GM18868 (cell line): Measurements from ENCODE around the gene ZNF853.

Experiments
- ATAC-seq: cut with Tn5 transposase; IDR thresholded peaks from one replicate; pipeline ENCODE4 v1.9.1; 2021; ENCODE audit warnings: mild to moderate bottlenecking, moderate library complexity; ENCODE audit not compliant: unreplicated experiment

The ZNF853 gene

GRCh38 chr7:6604458-6604857 is 11.0 kb upstream of the ZNF853 start:
- ATAC-seq: no peak

GRCh38 chr7:6606866-6607583 is 8.4 kb upstream of the ZNF853 start:
- no peak for ATAC-seq

GRCh38 chr7:6607651-6608051 is 7.8 kb upstream of the ZNF853 start:
- ATAC-seq: no peak

DNA sequence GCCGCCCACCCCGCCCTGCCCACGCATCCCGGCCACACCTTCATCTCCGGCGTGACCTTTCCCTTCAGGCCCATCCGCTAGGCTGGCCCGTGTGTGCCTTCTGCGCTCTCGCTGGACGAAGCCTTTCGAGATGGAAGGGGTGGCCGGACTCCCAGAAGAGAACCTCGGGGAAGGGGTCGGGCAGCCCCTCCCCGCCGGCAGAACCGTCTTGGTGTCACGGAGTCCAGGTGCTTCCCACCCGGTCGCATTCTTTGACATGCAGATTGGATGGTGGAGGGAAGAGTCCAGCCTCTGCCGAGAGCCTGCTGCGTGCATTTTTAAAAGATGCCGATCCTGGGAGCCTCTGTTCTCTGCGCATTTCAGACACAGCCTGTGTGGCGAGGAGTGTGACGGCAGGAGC is 7.3 kb upstream of the ZNF853 start:
- no peak for ATAC-seq

DNA sequence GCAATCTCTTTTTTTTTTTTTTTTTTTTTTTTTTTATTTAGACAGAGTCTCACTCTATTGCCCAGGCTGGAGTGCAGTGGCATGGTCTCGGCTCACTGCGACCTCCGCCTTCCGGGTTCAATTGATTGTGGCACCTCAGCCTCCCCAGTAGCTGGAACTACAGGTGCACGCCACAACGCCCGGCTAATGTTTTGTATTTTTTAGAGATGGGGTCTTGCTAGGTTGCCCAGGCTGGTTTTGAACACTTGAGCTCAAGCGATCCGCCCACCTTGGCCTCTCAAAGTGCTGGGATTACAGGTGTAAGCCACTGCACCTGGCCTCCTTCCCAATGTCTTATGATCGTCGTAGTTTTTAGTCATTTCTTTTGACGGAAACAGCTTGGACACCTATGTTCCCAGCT is 6.6 kb upstream of the ZNF853 start:
- ATAC-seq: no peak

GRCh38 chr7:6612819-6613218 is 2.6 kb upstream of the ZNF853 start:
- no peak for ATAC-seq

DNA sequence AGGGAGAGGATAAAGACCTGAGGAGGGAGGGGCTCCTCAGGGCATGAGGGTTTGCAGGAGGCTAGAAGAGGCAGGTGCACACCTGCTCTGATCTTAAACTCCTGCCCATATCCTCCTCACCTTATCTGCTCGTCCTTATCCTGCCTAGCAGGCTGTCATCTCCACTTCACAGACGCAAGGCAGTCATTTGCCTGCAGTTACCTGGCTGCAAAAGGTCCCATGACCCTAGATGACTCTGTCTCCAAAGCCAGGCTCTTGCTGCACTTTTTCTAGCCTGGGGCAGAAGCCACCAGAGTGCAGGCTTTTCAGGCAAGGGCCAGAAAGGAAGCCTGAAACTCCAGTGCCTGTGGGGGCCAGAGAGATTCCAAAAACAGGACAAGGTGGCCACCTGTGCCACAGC is 1.7 kb upstream of the ZNF853 start:
- ATAC-seq: no peak

GRCh38 chr7:6615723-6616555 is 529 bp downstream of the ZNF853 start:
- ATAC-seq: no peak

- ATAC-seq: no peak
Measured at GRCh38 chr7:6616854-6617643, 1.6 kb downstream of the ZNF853 start.

DNA sequence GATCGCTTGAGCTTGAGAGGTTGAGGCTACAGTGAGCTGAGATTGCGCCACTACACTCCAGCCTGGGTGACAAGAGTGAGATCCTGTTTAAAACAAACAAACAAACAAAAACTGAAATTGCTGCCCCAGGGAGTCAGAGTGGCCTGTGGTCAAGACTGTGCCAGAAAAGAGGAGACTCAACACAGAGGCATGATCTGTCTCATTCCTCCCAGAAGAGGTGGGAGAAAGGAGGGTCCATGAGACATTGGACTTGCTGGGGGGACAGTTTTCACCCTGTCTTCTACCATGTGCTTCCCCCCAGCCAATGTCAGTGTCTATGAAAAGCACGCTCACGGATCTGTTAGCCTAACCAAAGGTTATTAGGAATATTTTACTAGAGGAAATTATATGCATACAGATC is 3.2 kb downstream of the ZNF853 start:
- ATAC-seq: no peak

DNA sequence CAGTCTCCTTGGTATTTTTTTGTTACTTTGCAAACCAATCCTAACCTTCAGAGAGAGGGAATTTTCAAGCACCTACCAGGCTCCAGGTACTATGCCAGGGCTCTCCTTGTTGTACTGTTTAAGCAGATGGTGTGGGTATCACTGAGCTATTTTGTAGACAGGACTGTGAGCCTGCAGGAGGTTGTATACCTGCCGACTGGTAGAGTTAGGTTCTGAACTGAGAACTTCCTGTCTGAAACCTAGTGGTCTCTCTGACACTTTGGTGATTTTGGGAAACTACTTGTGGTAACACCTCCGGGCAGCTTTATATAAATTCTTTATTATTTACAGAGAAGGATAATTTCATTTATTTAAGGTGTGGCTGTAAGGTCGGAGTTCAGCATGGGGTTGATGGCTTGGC is 4.6 kb downstream of the ZNF853 start:
- ATAC-seq: no peak

- no peak for ATAC-seq
Measured at GRCh38 chr7:6621195-6622133, 6.1 kb downstream of the ZNF853 start.

GRCh38 chr7:6622134-6622710 is 6.8 kb downstream of the ZNF853 start:
- ATAC-seq: no peak

DNA sequence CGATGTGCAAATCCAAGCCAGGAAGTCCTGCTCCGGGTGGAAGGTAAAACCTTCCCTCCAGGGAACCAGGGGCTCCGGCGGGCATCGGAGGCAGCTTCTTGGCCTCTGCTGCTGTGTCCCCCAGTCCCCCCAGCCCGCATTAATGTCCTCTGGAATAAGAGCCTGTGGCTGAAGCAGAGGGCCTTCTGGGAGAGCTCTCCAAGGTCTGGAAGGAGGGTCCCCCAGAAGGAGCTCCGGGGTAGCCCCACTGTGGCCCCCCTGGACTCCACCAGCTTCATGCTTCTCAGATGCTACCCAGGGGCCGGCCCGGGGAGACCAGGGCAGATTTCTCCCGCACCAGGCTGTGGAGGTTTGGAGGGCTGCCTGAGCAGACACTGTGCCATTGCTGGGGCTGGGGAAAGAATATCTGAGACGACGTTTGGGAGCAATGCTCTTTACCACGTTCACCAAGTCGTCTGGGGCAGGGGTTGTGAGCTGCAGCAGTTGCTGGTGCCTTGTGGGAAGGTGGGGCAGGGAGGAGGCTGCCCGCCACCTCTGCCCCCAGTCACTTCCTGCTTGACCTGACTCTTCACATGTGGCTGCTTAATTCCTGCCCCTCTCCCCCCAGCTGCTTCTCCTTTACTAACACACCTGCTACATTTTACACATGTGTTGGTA is 8.3 kb downstream of the ZNF853 start:
- ATAC-seq: no peak

DNA sequence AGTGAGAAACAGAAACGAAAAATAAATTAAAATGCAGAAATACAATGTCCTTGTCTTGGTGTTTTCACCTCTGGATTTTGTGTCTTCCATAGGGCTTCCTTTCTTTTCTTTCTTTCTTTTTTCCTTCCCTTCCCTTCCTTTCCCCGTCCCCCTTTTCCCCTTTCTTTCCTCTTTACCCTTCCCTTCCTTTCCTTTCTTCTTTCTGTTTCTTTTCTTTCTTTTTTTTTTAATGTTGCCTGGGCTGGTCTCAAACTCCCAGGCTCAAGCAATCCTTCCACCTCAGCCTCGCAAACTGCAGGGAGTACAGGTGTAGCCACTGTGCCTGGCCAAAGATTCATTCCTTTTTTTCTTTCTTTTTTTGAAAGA is 8.8 kb downstream of the ZNF853 start:
- no peak for ATAC-seq

- ATAC-seq: no peak
Measured at GRCh38 chr7:6628045-6628444, 12.6 kb downstream of the ZNF853 start.

- no peak for ATAC-seq
Measured at GRCh38 chr7:6630007-6630849, 14.8 kb downstream of the ZNF853 start.

DNA sequence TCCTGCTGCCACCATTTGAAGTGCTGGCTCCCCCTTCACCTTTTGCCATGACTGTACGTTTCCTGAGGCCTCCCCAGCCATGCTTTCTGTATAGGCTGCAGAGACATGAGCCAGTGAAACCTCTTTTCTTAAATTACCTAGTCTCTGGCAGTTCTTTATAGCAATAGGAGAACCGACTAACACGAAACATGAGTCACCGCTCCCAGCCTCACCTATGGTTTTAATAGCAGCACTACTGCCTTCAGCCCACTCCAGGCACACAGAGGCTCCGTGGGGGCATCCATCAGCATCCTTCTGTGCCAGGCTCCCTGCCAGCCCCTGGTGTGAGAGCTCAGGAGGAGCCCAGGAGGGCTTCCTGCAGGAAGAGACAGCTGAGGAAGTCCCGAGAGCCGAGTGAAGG is 16.2 kb downstream of the ZNF853 start:
- ATAC-seq: no peak

DNA sequence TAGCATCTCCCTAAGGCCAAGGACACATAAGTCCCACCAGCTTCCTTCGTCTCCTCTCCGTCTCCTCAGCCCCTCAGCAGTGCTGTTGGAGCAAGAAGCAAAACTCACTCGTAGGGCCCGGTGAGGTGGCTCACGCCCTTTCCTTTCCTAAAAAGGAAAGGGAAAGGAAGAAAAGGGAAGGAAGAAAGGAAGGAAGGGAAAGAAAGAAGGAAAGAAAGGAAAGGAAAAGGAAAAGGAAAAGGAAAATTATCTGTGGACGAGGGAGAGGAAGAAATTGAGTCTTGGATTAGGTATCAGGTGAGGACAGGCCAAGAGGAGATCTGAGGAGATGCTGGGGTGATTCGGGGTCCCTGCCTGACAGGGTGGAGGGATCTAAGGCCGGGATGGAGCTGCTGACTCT is 18.6 kb downstream of the ZNF853 start:
- no peak for ATAC-seq
